GM23338 (cell line): Measurements from ENCODE around the gene COL25A1. TPM values are rescaled to one million over a fixed set of nuclear protein-coding genes. Genes with fewer than 3 reads are reported as not detected.

Experiments used
- ATAC-seq: fragments of 200-7000 bp; cut with Tn5 transposase; 3 replicates; pipeline ENCODE4 v1.9.1; 2020
- DNase-seq: peaks from one replicate; pipeline ENCODE4 v3.0.0-alpha.2; 2015; ENCODE audit warnings: low spot score
- H2AFZ ChIP-seq: fragments of 200-600 bp; sonication (generic); 2 replicates; pipeline ENCODE4 v1.8.0; 2016; ENCODE audit warnings: antibody characterized with exemption, mild to moderate bottlenecking, moderate library complexity
- H3F3A ChIP-seq: fragments of 200-600 bp; sonication (generic); replicated peaks from 2 replicates; pipeline ENCODE4 v1.8.0; 2017; ENCODE audit warnings: antibody characterized with exemption, mixed run types, low read depth
- H3K27ac ChIP-seq: fragments of 200-600 bp; sonication (generic); 2 replicates; pipeline ENCODE4 v1.6.1; 2016; ENCODE audit warnings: low read depth
- H3K27me3 ChIP-seq: fragments of 200-600 bp; sonication (generic); 2 replicates; pipeline ENCODE4 v1.8.0; 2016; ENCODE audit warnings: mild to moderate bottlenecking, mixed run types, moderate library complexity; ENCODE audit not compliant: insufficient read depth
- H3K36me3 ChIP-seq: fragments of 200-600 bp; sonication (generic); 2 replicates; pipeline ENCODE4 v1.8.0; 2016; ENCODE audit warnings: mild to moderate bottlenecking; ENCODE audit not compliant: insufficient read depth
- H3K4me1 ChIP-seq: fragments of 200-600 bp; sonication (generic); 2 replicates; pipeline ENCODE4 v1.8.0; 2016; ENCODE audit warnings: mild to moderate bottlenecking, moderate library complexity; ENCODE audit not compliant: insufficient read depth
- H3K4me2 ChIP-seq: fragments of 200-600 bp; sonication (generic); 2 replicates; pipeline ENCODE4 v1.7.1; 2017; ENCODE audit warnings: mixed run types
- H3K4me3 ChIP-seq: fragments of 200-600 bp; sonication (generic); 2 replicates; pipeline ENCODE4 v1.6.1; 2016; ENCODE audit warnings: mixed run types
- H3K79me2 ChIP-seq: fragments of 200-600 bp; sonication (generic); replicated peaks from 2 replicates; pipeline ENCODE4 v1.8.0; 2017; ENCODE audit warnings: mild to moderate bottlenecking; ENCODE audit not compliant: insufficient read depth
- H3K9me2 ChIP-seq: fragments of 200-600 bp; sonication (generic); 2 replicates; pipeline ENCODE4 v1.8.0; 2017; ENCODE audit not compliant: insufficient read depth
- H4K20me1 ChIP-seq: fragments of 200-600 bp; sonication (generic); replicated peaks from 2 replicates; pipeline ENCODE4 v1.8.0; 2017; ENCODE audit warnings: mild to moderate bottlenecking; ENCODE audit not compliant: insufficient read depth
- H3K27ac Mint-ChIP-seq: 2 replicates; pipeline ENCODE4 v1.8.0; 2020; ENCODE audit warnings: inconsistent platforms, mild to moderate bottlenecking, moderate library complexity, mixed read lengths
- H3K27me3 Mint-ChIP-seq: 3 replicates; pipeline ENCODE4 v1.8.0; 2022; ENCODE audit warnings: low read depth, mild to moderate bottlenecking, moderate library complexity, mixed read lengths, inconsistent platforms; ENCODE audit not compliant: insufficient read depth, poor library complexity
- H3K36me3 Mint-ChIP-seq: 3 replicates; pipeline ENCODE4 v1.8.0; 2021; ENCODE audit warnings: low read depth, mild to moderate bottlenecking, inconsistent platforms, moderate library complexity, mixed read lengths
- H3K4me1 Mint-ChIP-seq: 3 replicates; pipeline ENCODE4 v1.8.0; 2020; ENCODE audit warnings: mild to moderate bottlenecking, inconsistent platforms, mixed read lengths
- H3K4me3 Mint-ChIP-seq: 3 replicates; pipeline ENCODE4 v1.8.0; 2021; ENCODE audit warnings: moderate library complexity, mild to moderate bottlenecking, inconsistent platforms, mixed read lengths
- H3K9me3 Mint-ChIP-seq: 3 replicates; pipeline ENCODE4 v1.8.0; 2020; ENCODE audit warnings: moderate library complexity, mild to moderate bottlenecking, inconsistent platforms, mixed read lengths
- ETS1 ChIP-seq: IDR thresholded peaks from 2 replicates; pipeline ENCODE4 v1.6.1; 2016; ENCODE audit warnings: antibody characterized with exemption
- EZH2 ChIP-seq: fragments of 200-600 bp; sonication (generic); IDR thresholded peaks from one replicate; pipeline ENCODE4 v1.8.0; 2017; ENCODE audit warnings: antibody characterized with exemption, mild to moderate bottlenecking, low read depth; ENCODE audit not compliant: unreplicated experiment
- EZH2phosphoT487 ChIP-seq: fragments of 200-600 bp; sonication (generic); IDR thresholded peaks from one replicate; pipeline ENCODE4 v1.8.1; 2018; ENCODE audit warnings: antibody characterized with exemption; ENCODE audit not compliant: unreplicated experiment
- POLR2AphosphoS5 ChIP-seq: IDR thresholded peaks from 2 replicates; pipeline ENCODE4 v1.6.1; 2016; ENCODE audit warnings: antibody characterized with exemption, low read depth
- ZNF114 ChIP-seq: fragments of 250-450 bp; sonication (Bioruptor Pico); IDR thresholded peaks from 2 replicates; pipeline ENCODE4 v1.5.0; 2020; ENCODE audit warnings: mild to moderate bottlenecking, moderate library complexity
- ZNF331 ChIP-seq: fragments of 250-450 bp; sonication (Bioruptor Pico); IDR thresholded peaks from 2 replicates; pipeline ENCODE4 v1.5.0; 2020; ENCODE audit warnings: low read depth, mild to moderate bottlenecking, moderate library complexity
- ZNF462 ChIP-seq: fragments of 250-450 bp; sonication (Bioruptor Pico); IDR thresholded peaks from 2 replicates; pipeline ENCODE4 v1.5.0; 2020; ENCODE audit warnings: mild to moderate bottlenecking, moderate library complexity
- polyA plus RNA-seq: library from polyadenylated mRNA; unstranded; fragments of >200 nt; fragmentation: Nextera tagmentation; extraction: Ambion mirVana; gene quantifications from 2 replicates; pipeline ENCODE4 v1.2.1, GENCODE V29; 2016
- total RNA-seq: library from RNA; depleted of rRNA; stranded (reverse); fragments of >200 nt; shearing (Covaris generic); gene quantifications from 2 replicates; pipeline ENCODE4 v1.2.3, GENCODE V29; 2014

Gene COL25A1
- total and polyA plus RNA-seq, 2 experiments from 2014 or later = 3.9 to 5.6 TPM

- H3F3A ChIP-seq = no peaks in the 10 kb centered on the region
- Mint-ChIP-seq H3K27ac (no peak overlapping the region), H3K27me3 (no peaks in the 10 kb centered on the region), H3K36me3 (no peaks in the 10 kb centered on the region; the same call in 2 of the 3 replicates), H3K9me3 (no peaks in the 10 kb centered on the region), H3K4me3 (no peak overlapping the region), H3K4me1 (peaks cover 37% of the 10 kb centered on the region)
- no peaks in the 10 kb centered on the region for H3K79me2 ChIP-seq
- no peaks in the 10 kb centered on the region for H3K27me3 ChIP-seq
- no peaks in the 10 kb centered on the region for H3K36me3 ChIP-seq
- ATAC-seq (no peak), DNase-seq (no peak)
- H3K4me3 ChIP-seq = no peak overlapping the region
- TF ChIP-seq EZH2 = no peak
- TF ChIP-seq POLR2AphosphoS5 = no peak
- no peak for TF ChIP-seq ZNF114 (CRISPR knock-in tag)
- TF ChIP-seq ETS1 = no peak
- TF ChIP-seq ZNF462 (CRISPR knock-in tag) = no peak
- no peak for TF ChIP-seq EZH2phosphoT487
- no peak for TF ChIP-seq ZNF331 (CRISPR knock-in tag)
- H3K4me2 ChIP-seq = 0 out of 2 replicates have a peak overlapping the region, but pooled peaks have one; percentile 7
- H3K9me2 ChIP-seq = no peaks in the 10 kb centered on the region; the same call in 1 of the 2 replicates
- peaks cover 12% of the 10 kb centered on the region for H3K4me1 ChIP-seq
- H2AFZ ChIP-seq = no peak overlapping the region
- no peak overlapping the region for H3K27ac ChIP-seq
- no peaks in the 10 kb centered on the region for H4K20me1 ChIP-seq
Observed at GRCh38 chr4:109004418-109004817, 298.0 kb downstream of the COL25A1 start.
